ENCODE data around the gene TTC13. TPM values are rescaled to one million over a fixed set of nuclear protein-coding genes. Genes with fewer than 3 reads are reported as not detected.

TTC13 gene
- total RNA-seq, 1 experiment from 2014 or later = 12.3 TPM

- Histone ChIP-seq H3K27me3 (ENCODE audit: insufficient read depth, low read length) (no peaks in the 10 kb centered on the region), H3K36me3 (ENCODE audit: control insufficient read depth in 1 of 2, insufficient read depth in 2 of 2, low read length in 2 of 2) (no peaks in the 10 kb centered on the region), H3K9me3 (ENCODE audit: control insufficient read depth in 1 of 2, insufficient read depth in 1 of 2, low read depth in 1 of 2, low read length in 2 of 2) (no peaks in the 10 kb centered on the region), H3K9me2 (ENCODE audit: insufficient read depth) (no peaks in the 10 kb centered on the region), H2AFZ (ENCODE audit: low read depth, low read length, poor library complexity, severe bottlenecking) (no peak overlapping the region), H3K4me2 (ENCODE audit: low read length) (no peak overlapping the region), H4K20me1 (ENCODE audit: insufficient read depth) (no peaks in the 10 kb centered on the region), H3K4me1 (ENCODE audit: control insufficient read depth in 1 of 2, insufficient read depth in 2 of 2, low read length in 2 of 2) (peaks cover 19 to 22% of the 10 kb centered on the region in 2 experiments), H3K79me2 (ENCODE audit: insufficient read depth, low read length) (peaks cover 85% of the 10 kb centered on the region), H3K4me3 (replicated peaks in 1 of 2; ENCODE audit: low read depth in 1 of 2, low read length in 2 of 2) (no peak overlapping the region), H3K9ac (ENCODE audit: low read length) (no peak overlapping the region), H3K27ac (ENCODE audit: low read depth, low read length) (no peak overlapping the region)
- ChIA-PET POLR2A (no interaction called here), RAD21 (ENCODE audit: low non-redundant PET in 1 of 2, low total read pairs in 2 of 2, uncharacterized antibody in 2 of 2, unreplicated experiment in 2 of 2) (no interaction called here), CTCF (no interaction called here)
- no peak for TF ChIP-seq CTCF (IDR thresholded peaks at IDR 0.05 in 2 of 3, conservative IDR thresholded peaks at IDR 0.05 in 1 of 3; ENCODE audit: borderline replicate concordance in 1 of 3, insufficient read depth in 1 of 3, low read depth in 2 of 3, low read length in 2 of 3)
- no peak for TF ChIP-seq POLR2AphosphoS5 (IDR thresholded peaks at IDR 0.05; ENCODE audit: low read depth, low read length)
- no peak for TF ChIP-seq FOSL1 (IDR thresholded peaks at IDR 0.05; ENCODE audit: low read depth)
- TF ChIP-seq ZFX (IDR thresholded peaks at IDR 0.05) = no peak
- no peak for TF ChIP-seq ATF3 (IDR thresholded peaks at IDR 0.05)
- TF ChIP-seq CEBPB (IDR thresholded peaks at IDR 0.05; ENCODE audit: low read depth) = no peak
- TF ChIP-seq RAD21 (IDR thresholded peaks at IDR 0.05; ENCODE audit: low read depth) = no peak
- TF ChIP-seq ZBTB33 (IDR thresholded peaks at IDR 0.05; ENCODE audit: extremely low read depth, insufficient replicate concordance, low read length) = no peak
- no peak for TF ChIP-seq ZNF274 (IDR thresholded peaks at IDR 0.05; ENCODE audit: low read depth, low read length)
- TF ChIP-seq SIN3A (IDR thresholded peaks at IDR 0.05; ENCODE audit: low read depth) = no peak
- TF ChIP-seq MAX (IDR thresholded peaks at IDR 0.05) = no peak
- TF ChIP-seq EGR1 (IDR thresholded peaks at IDR 0.05; ENCODE audit: low read depth) = no peak
- no peak for TF ChIP-seq JUND (IDR thresholded peaks at IDR 0.05)
- no peak for TF ChIP-seq SRF (IDR thresholded peaks at IDR 0.05; ENCODE audit: low read depth)
- TF ChIP-seq REST (IDR thresholded peaks at IDR 0.05; ENCODE audit: low read depth) = no peak
- TF ChIP-seq EZH2 (IDR thresholded peaks at IDR 0.05) = no peak
- TF ChIP-seq TCF7L2 (IDR thresholded peaks at IDR 0.05; ENCODE audit: borderline replicate concordance, extremely low read depth, insufficient read depth, insufficient read length) = no peak
- no peak for TF ChIP-seq EZH2phosphoT487 (IDR thresholded peaks at IDR 0.05; ENCODE audit: borderline replicate concordance)
- TF ChIP-seq POLR2A (IDR thresholded peaks at IDR 0.05; ENCODE audit: borderline replicate concordance, extremely low read depth, insufficient read depth, insufficient read length) = no peak
- TF ChIP-seq YY1 (IDR thresholded peaks at IDR 0.05; ENCODE audit: extremely low read depth, insufficient replicate concordance, low read depth, low read length) = no peak
- intact Hi-C loops (cut with micrococcal nuclease) = no loop called here
- DNase-seq (ENCODE audit: low read depth, low spot score) (no peak), ATAC-seq (no peak)
- no TSS peak for BruUV-seq (replicated peaks)
Observed at GRCh38 chr1:230861970-230862595, 116.6 kb downstream of the TTC13 start.
